ENCODE results near the gene SPIC.

- TF ChIP-seq CTCF (IDR thresholded peaks at IDR 0.05) (no peak), EZH2 (IDR thresholded peaks at IDR 0.05; ENCODE audit: borderline replicate concordance, insufficient read depth, low read depth, low read length, poor library complexity, severe bottlenecking) (no peak)
Measured at GRCh38 chr12:101491329-101491728, 16.2 kb downstream of the SPIC start.

All from B cell (primary cell).